ENCODE results near the gene DCLK3. TPM values are rescaled to one million over a fixed set of nuclear protein-coding genes. Genes with fewer than 3 reads are reported as not detected.

The DCLK3 gene, protein sequence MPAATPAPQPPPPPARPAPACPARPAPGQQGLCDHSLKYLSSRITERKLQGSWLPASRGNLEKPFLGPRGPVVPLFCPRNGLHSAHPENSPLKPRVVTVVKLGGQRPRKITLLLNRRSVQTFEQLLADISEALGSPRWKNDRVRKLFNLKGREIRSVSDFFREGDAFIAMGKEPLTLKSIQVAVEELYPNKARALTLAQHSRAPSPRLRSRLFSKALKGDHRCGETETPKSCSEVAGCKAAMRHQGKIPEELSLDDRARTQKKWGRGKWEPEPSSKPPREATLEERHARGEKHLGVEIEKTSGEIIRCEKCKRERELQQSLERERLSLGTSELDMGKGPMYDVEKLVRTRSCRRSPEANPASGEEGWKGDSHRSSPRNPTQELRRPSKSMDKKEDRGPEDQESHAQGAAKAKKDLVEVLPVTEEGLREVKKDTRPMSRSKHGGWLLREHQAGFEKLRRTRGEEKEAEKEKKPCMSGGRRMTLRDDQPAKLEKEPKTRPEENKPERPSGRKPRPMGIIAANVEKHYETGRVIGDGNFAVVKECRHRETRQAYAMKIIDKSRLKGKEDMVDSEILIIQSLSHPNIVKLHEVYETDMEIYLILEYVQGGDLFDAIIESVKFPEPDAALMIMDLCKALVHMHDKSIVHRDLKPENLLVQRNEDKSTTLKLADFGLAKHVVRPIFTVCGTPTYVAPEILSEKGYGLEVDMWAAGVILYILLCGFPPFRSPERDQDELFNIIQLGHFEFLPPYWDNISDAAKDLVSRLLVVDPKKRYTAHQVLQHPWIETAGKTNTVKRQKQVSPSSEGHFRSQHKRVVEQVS
- not detected in 2 replicates for total RNA-seq
- long read RNA-seq = 0 reads

- TF ChIP-seq, protein P1, sequence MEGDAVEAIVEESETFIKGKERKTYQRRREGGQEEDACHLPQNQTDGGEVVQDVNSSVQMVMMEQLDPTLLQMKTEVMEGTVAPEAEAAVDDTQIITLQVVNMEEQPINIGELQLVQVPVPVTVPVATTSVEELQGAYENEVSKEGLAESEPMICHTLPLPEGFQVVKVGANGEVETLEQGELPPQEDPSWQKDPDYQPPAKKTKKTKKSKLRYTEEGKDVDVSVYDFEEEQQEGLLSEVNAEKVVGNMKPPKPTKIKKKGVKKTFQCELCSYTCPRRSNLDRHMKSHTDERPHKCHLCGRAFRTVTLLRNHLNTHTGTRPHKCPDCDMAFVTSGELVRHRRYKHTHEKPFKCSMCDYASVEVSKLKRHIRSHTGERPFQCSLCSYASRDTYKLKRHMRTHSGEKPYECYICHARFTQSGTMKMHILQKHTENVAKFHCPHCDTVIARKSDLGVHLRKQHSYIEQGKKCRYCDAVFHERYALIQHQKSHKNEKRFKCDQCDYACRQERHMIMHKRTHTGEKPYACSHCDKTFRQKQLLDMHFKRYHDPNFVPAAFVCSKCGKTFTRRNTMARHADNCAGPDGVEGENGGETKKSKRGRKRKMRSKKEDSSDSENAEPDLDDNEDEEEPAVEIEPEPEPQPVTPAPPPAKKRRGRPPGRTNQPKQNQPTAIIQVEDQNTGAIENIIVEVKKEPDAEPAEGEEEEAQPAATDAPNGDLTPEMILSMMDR (IDR thresholded peaks at IDR 0.05) = no peak
- H3K4me1 Mint-ChIP-seq (ENCODE audit: unreplicated experiment) = peaks cover 4% of the 10 kb centered on the region
- no peak within 1 kb of the TSS for H3K27ac Mint-ChIP-seq (ENCODE audit: unreplicated experiment)
- H3K36me3 Mint-ChIP-seq (ENCODE audit: unreplicated experiment) = no peaks in the 10 kb centered on the region
- no peaks in the 10 kb centered on the region for H3K9me3 Mint-ChIP-seq (ENCODE audit: unreplicated experiment)
- peaks cover 83% of the 10 kb centered on the region for H3K27me3 Mint-ChIP-seq (ENCODE audit: unreplicated experiment)
- no peak for DNase-seq (ENCODE audit: extremely low spot score, unreplicated experiment)
- peak within 1 kb of the TSS; percentile 50 for H3K4me3 Mint-ChIP-seq (ENCODE audit: unreplicated experiment)
These were observed at the start of gene DCLK3 for GRCh38 chr3:36763850-36764703. Gene DCLK3, minus strand, starts transcription at chr3:36764553. Its CDS starts 290 bp downstream, at chr3:36764263.

DNA sequence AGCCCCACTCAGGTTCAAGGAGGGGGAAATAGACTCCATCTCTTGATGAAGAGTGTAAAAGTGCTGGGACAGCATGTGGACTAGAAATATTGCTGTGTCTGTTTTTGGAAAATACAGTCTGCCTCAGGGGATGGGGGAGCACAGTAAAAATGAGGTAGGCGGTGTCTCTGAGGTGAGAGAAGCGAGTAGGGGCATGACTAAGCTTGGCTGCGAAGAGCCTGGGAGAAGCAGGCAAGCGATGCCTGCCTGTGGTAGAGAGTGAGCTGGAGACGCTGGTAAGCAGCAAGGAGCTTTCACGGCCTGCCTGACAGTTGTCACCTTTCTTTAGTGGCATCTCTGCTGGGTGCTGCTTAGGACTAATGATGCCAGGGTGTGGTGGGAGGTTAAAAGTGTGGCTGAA, 49.0 kb upstream of the DCLK3 start:
- DNase-seq (ENCODE audit: extremely low spot score, unreplicated experiment) = peak; percentile 27
- Mint-ChIP-seq H3K27me3 (ENCODE audit: unreplicated experiment) (peaks cover 11% of the 10 kb centered on the region), H3K9me3 (ENCODE audit: unreplicated experiment) (no peaks in the 10 kb centered on the region), H3K27ac (ENCODE audit: unreplicated experiment) (no peak overlapping the region), H3K4me3 (ENCODE audit: unreplicated experiment) (no peak overlapping the region), H3K36me3 (ENCODE audit: unreplicated experiment) (no peaks in the 10 kb centered on the region), H3K4me1 (ENCODE audit: unreplicated experiment) (no peaks in the 10 kb centered on the region)
- TF ChIP-seq, protein P1 (IDR thresholded peaks at IDR 0.05) = no peak

GRCh38 chr3:36812240-36812639, 47.9 kb upstream of the DCLK3 start:
- no peaks in the 10 kb centered on the region for H3K4me1 Mint-ChIP-seq (ENCODE audit: unreplicated experiment)
- H3K27me3 Mint-ChIP-seq (ENCODE audit: unreplicated experiment) = peaks cover 11% of the 10 kb centered on the region
- H3K36me3 Mint-ChIP-seq (ENCODE audit: unreplicated experiment) = no peaks in the 10 kb centered on the region
- no peaks in the 10 kb centered on the region for H3K9me3 Mint-ChIP-seq (ENCODE audit: unreplicated experiment)
- no peak overlapping the region for H3K4me3 Mint-ChIP-seq (ENCODE audit: unreplicated experiment)
- TF ChIP-seq, protein P1 (IDR thresholded peaks at IDR 0.05) = no peak
- peak; percentile 57 for DNase-seq (ENCODE audit: extremely low spot score, unreplicated experiment)
- H3K27ac Mint-ChIP-seq (ENCODE audit: unreplicated experiment) = no peak overlapping the region

DNA sequence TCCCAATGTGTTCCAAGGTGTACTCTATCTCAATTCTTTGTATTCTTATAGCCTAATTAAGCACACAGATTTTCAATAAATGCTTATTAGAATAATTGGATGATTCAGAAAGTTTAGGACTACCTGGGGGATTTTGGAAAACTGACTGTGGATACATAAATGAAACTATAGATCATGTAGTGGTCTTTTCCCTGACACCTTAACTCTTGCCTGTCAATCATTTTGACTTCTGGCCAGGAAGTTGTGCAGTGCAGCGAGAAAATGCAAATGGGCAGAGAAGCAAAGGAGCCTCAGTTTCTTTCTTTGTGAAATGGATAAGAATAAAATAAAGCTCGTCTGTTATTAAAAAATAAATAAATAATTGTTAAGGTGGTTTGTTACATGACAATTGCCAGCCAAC, 47.4 kb upstream of the DCLK3 start:
- peak; percentile 5 for DNase-seq (ENCODE audit: extremely low spot score, unreplicated experiment)
- Mint-ChIP-seq H3K36me3 (ENCODE audit: unreplicated experiment) (no peaks in the 10 kb centered on the region), H3K27me3 (ENCODE audit: unreplicated experiment) (peaks cover 9% of the 10 kb centered on the region), H3K9me3 (ENCODE audit: unreplicated experiment) (peaks cover 3% of the 10 kb centered on the region), H3K4me1 (ENCODE audit: unreplicated experiment) (no peaks in the 10 kb centered on the region), H3K27ac (ENCODE audit: unreplicated experiment) (no peak overlapping the region), H3K4me3 (ENCODE audit: unreplicated experiment) (no peak overlapping the region)
- TF ChIP-seq, protein P1 (IDR thresholded peaks at IDR 0.05) = no peak

Measured in osteocyte (in vitro differentiated cells).